ENCODE data around the gene DTX4.

DTX4 gene

DNA sequence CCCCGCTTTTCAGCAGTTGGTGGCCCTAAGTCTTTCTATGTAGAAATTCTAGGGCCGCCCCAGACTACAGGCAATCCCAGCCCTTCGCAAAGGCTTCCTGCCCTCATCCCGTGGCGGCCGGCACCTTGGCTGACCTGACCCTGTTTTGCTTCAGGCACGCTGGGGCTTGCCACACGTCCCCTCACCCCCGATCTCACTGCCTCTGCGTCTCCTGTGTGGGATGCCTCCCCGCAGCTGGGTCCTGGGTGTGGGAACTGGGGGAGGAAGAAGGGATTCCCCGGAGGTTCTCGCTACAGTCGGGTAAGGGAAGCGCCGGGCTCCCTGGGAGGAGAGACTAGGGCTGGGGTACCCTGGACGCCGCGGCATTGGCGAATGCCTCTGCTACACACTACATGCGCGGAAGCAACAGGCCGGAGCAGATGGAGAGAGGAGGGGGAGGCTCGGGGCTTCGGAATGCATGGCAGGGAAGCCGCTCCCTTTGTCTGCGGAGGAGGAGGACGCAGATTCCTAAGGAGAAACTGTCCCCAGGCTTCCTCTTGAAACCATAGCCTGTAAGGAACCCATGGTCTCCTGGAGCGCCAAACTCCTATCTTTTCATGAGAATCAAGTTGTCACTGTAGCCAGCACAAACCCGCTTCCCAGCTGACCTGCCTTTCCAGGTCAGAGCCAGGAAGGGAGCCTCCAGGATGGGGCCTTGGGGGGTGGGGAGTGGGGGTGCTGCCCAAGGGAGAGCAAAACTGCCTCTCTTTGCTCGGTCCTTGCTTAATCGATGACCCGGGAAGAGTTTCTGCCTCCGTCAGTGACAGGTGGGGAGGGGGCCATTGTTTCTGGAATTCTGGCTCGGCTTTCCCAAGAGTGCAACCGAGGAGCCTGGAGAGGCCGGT is 1.4 kb downstream of the DTX4 start:
- DNase-seq (ENCODE audit: low read depth): no peak

GRCh38 chr11:59173964-59174663 is 2.2 kb downstream of the DTX4 start:
- DNase-seq (ENCODE audit: low read depth): no peak

- DNase-seq (ENCODE audit: low read depth): no peak
Measured at GRCh38 chr11:59174664-59175033, 2.7 kb downstream of the DTX4 start.

GRCh38 chr11:59175091-59175501 is 3.2 kb downstream of the DTX4 start:
- DNase-seq (ENCODE audit: low read depth): no peak

DNA sequence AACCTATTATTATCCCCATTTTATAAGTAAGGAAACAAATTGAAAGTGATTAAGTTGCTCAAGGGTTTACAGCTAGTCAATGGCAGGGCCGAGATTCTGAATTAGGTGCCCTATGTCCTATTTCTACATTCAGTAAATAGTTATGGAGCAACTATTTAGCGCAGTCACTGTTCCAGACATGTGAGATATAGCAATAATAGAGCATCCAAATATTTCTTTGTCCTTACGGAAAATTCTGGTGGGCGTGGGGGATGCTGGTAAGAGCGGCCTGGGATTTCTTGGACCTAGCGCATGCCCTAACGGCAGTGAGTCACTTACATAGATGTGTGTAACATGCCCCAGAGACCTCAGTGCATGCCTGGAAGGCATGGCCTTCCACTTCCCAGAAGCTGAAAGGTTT is 4.4 kb downstream of the DTX4 start:
- DNase-seq (ENCODE audit: low read depth): no peak

GRCh38 chr11:59178402-59178801 is 6.5 kb downstream of the DTX4 start:
- no peak for DNase-seq (ENCODE audit: low read depth)

DNA sequence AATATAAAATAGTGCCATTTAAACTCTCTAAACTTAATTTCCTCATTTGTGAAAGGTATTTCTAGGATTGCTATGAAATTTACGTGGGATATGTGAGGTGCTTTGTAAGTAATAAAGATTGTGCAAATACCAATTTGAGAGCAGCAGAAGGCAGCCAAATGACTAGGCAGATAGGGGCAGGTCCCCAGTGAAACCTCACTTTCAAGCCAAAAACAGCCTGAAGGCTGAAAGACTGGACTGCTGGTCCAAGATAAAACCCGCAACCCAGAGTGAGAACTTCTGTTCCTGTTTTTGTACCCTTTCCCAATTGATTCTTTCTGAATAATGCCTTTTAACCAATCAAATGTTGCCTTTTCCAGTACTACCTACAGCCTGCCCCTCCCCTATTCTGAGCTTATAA is 7.2 kb downstream of the DTX4 start:
- no peak for DNase-seq (ENCODE audit: low read depth)

- DNase-seq (ENCODE audit: low read depth): no peak
Measured at GRCh38 chr11:59180168-59180776, 8.3 kb downstream of the DTX4 start.

- no peak for DNase-seq (ENCODE audit: low read depth)
Measured at GRCh38 chr11:59180907-59181306, 9.0 kb downstream of the DTX4 start.

GRCh38 chr11:59181746-59182456 is 10.0 kb downstream of the DTX4 start:
- no peak for DNase-seq (ENCODE audit: low read depth)

DNA sequence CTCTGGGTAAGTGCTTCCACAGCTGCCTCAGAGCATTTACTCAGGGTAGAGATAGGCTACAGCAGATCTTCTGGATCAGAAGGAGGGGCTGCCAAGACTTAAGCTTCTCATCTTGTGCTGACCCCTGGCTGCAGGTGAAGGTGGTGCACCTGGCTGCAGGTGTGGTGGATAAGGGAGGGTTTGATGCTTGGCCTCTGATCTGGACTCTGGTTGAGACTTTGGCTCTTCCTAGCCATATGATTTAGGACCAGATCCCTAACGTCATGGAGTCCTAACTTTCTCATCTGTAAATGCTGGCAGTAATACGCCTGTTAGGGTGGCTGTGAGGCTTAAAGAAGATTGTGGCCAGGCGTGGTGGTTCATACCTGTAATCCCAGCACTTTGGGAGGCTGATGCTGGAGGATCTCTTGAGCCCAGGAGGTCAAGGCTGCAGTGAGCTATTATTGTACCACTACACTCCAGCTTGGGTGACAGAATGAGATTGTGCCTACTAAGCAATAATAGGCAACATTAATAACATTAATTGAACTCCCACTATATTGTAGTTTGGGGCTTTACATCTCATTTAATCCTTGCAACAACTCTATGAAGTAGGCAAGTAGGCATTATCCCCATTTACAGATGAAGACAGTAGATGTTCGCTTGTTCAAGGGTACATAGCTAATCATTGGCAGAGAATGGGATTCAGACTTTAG is 10.7 kb downstream of the DTX4 start:
- no peak for DNase-seq (ENCODE audit: low read depth)

- DNase-seq (ENCODE audit: low read depth): no peak
Measured at GRCh38 chr11:59183771-59184170, 11.8 kb downstream of the DTX4 start.

DNA sequence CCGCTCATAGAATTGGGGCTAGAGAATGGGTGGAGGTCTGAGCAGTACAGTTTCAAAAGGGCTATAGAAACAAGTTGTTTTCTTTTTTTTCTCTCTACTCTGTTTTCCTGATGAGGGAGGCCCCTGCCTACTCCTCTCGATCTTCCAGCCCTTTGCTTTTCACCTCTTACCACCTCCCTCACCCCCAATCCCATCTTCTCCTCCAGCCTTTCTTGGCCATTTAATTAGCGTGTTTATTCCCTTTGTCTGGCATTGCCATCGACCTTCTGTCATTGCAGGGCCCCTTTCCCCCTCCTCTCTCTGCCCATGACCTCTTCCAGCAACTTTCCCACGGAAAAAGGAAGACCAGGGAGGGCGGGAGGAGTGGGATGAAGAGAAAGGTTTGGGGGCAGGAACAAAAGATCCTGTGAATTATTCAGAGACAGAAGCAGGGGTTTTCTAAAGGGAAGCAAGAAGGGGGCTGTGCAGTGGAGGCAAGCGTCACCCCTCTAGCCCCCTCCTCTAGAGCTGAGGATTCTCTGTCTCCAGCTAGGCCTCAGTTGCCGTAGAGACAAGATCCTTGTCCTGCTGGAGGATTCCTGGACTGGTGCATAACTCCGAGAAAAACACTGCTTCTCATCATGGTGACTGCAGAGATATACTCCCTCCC is 12.9 kb downstream of the DTX4 start:
- no peak for DNase-seq (ENCODE audit: low read depth)

GRCh38 chr11:59185386-59185945 is 13.5 kb downstream of the DTX4 start:
- no peak for DNase-seq (ENCODE audit: low read depth)

GRCh38 chr11:59186130-59186594 is 14.2 kb downstream of the DTX4 start:
- no peak for DNase-seq (ENCODE audit: low read depth)

- DNase-seq (ENCODE audit: low read depth): no peak
Measured at GRCh38 chr11:59187035-59187434, 15.1 kb downstream of the DTX4 start.

DNA sequence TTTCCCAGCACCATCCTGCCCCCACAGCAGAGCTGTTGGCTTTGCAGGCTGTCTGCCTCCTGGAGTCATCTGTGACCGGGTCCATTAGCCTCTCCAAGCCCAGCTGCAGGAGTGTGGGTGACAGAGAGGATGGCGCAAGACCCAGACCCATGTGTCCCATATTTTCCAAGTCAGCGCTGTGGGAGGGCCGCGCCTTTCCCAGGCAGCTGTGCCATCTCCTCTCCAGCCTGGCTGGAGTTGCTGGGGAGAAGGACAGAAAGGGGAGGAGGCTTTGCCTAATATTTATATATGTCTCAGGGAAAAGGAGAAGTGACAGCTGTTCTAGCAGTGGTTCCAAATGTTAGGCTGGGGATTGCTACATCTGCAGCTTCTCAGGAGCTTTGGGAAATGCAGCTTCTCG is 15.7 kb downstream of the DTX4 start:
- no peak for DNase-seq (ENCODE audit: low read depth)

- no peak for DNase-seq (ENCODE audit: low read depth)
Measured at GRCh38 chr11:59188954-59189353, 17.0 kb downstream of the DTX4 start.

DNA sequence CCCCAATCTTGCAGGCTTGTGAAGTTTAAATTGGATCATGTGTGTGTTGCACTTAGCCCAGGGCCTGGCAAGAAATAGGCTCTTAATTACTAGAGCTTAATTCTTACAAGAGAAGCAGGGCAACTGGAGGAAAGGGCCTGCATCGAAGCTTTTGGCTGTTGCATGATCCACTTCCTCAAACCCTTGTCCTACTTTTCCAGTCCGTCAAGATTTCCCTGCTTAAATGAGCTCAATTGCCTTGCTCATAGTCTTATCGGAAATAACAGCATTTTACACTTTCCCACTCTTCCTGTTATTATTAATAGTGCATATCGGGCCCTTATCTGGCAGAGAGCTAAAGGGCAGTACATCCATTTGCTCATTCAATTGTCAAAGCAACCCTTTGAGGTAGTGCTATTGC is 18.1 kb downstream of the DTX4 start:
- DNase-seq (ENCODE audit: low read depth): no peak

- DNase-seq (ENCODE audit: low read depth): no peak
Measured at GRCh38 chr11:59191095-59191494, 19.2 kb downstream of the DTX4 start.

DNA sequence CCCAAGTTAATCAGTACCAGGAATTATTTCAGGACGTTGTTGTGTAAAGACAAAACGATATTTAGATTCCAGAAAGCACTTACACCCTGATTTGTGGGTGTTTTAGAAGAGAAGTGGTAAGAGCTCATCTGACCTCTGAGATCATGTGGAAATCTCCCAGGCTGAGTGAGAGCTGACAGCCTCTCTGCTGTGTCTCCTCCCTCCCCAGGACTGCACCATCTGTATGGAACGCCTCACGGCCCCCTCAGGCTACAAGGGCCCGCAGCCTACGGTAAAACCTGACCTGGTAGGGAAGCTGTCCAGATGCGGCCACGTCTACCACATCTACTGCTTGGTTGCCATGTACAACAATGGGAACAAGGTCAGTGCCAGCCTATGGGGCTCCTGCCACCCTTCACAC is 20.0 kb downstream of the DTX4 start:
- no peak for DNase-seq (ENCODE audit: low read depth)

Measured in stimulated activated CD8-positive, alpha-beta memory T cell treated with anti-CD3 and anti-CD28 coated beads, Interleukin-12 subunit alpha, Interleukin-12 subunit beta, amount 100 ng/mL, for 1 hour (primary cell).